GM12873 (cell line): ENCODE data around the gene ZNF837.

Experiments used
- TF ChIP-seq, protein P1 (sequence below): IDR thresholded peaks from 2 replicates; pipeline ENCODE4 v1.5.1; 2012; ENCODE audit warnings: low read depth, mild to moderate bottlenecking, moderate library complexity, low read length, control low read depth; ENCODE audit not compliant: insufficient read depth; ENCODE audit errors: missing control alignments

The ZNF837 gene

DNA sequence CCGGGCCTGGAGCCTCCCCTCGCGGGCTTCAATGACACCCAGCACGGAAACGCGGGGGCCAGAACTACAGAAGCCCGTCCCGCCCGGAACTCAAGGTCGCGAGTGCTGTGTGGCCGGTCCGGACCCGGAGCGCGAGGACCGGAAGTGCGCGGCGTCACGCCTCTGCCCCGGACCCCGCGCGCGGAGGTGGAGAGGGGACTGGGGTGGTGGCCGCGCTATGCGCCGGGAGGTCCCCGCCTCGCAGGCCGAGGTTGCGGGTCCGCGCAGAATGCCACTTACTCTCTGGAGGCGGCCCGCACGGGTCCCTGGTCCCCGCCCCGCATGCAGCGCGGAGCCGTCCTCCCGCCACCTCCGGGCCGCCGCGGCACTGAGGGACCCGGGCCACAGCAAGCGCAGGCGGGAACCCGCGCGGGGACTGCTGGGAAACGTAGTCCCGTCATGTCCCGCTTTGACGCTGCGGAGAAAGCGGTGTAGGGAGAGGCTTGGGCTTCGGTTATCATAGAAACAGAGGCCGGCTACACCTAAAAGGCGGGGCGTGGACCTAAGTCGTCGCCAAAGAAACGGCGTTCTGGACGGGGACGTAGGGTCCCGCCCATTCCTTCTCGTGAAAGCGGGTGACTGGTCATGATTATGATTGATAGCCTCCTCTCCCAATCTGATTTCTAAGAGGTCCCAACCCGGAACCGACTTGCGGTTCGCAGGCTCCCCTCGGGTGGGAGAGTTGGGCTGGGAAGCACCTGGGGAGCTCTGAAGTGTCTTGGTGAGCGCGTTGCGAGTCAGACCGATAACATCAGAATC, at the start of gene ZNF837:
TSS of gene ZNF837 (minus strand) at position 369 of the 798 bp plus-strand sequence. CDS start 11,698 bp downstream, outside the sequence.
- TF ChIP-seq, protein P1, sequence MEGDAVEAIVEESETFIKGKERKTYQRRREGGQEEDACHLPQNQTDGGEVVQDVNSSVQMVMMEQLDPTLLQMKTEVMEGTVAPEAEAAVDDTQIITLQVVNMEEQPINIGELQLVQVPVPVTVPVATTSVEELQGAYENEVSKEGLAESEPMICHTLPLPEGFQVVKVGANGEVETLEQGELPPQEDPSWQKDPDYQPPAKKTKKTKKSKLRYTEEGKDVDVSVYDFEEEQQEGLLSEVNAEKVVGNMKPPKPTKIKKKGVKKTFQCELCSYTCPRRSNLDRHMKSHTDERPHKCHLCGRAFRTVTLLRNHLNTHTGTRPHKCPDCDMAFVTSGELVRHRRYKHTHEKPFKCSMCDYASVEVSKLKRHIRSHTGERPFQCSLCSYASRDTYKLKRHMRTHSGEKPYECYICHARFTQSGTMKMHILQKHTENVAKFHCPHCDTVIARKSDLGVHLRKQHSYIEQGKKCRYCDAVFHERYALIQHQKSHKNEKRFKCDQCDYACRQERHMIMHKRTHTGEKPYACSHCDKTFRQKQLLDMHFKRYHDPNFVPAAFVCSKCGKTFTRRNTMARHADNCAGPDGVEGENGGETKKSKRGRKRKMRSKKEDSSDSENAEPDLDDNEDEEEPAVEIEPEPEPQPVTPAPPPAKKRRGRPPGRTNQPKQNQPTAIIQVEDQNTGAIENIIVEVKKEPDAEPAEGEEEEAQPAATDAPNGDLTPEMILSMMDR: no peak

DNA sequence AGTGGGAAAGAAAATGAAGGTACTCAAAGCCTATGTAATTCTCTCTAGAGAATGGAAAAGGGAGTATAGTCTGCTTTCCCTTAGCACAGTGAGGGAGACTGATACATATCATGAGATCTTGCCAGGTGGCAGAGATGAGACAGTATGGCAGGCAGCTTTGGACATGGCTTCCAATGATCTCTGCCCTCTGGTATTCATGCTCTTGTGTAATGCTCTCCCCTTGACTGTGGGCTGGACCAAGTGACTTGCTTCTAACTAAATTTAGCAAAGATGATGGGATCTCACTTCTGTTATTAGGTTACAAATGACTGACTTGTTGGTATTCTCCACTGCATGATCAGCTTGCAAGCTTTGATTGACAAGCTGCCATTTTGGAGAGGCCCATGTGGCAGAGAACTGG, 48.9 kb upstream of the ZNF837 start:
- TF ChIP-seq, protein P1: no peak

DNA sequence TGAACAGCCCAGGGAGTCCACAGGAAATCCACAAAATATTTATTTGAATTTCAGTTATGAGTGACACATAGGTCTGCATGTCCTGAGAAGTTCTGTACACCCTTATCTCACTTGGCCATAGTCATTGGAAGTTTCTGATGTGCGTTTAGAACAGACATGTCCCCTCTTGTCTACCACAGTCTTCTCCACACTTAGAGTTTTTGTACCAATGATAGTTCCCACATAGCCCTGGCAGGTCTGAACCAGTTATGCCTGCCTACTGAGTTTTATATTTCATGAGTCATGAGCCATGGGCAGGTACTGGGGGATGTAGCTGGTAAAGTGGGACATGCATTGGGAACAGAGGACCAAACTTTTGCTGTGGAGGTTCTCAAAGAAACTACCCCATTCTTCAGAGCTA, 47.8 kb upstream of the ZNF837 start:
- TF ChIP-seq, protein P1: no peak

DNA sequence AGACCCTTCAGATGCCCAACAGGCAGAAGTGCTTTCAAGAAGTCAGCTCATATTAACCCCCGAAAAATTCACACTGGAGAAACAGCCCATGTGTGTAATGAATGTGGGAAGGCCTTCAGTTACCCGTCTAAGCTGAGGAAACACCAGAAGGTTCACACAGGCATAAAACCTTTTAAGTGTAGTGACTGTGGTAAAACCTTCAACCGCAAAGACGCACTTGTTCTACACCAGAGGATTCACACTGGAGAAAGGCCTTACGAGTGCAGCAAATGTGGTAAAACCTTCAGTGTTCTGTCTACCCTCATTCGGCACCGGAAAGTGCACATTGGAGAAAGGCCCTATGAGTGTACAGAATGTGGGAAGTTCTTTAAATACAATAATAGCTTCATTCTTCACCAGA, 36.2 kb upstream of the ZNF837 start:
- TF ChIP-seq, protein P1: no peak

DNA sequence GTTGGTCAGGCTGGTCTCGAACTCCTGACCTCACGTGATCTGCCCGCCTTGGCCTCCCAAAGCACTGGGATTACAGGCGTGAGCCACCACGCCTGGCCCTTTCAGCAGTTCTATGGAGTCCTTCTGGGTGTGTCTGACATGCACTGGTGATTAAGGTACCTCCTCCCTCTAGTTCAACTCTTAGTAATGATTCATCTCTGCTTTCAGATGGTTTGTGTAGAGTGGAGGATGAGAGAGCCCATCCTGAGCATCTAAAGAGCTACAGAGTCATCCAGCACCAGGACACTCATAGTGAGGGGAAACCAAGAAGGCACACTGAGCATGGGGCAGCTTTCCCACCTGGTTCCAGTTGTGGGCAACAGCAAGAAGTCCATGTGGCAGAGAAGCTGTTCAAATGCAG, 35.8 kb upstream of the ZNF837 start:
- TF ChIP-seq, protein P1: no peak

DNA sequence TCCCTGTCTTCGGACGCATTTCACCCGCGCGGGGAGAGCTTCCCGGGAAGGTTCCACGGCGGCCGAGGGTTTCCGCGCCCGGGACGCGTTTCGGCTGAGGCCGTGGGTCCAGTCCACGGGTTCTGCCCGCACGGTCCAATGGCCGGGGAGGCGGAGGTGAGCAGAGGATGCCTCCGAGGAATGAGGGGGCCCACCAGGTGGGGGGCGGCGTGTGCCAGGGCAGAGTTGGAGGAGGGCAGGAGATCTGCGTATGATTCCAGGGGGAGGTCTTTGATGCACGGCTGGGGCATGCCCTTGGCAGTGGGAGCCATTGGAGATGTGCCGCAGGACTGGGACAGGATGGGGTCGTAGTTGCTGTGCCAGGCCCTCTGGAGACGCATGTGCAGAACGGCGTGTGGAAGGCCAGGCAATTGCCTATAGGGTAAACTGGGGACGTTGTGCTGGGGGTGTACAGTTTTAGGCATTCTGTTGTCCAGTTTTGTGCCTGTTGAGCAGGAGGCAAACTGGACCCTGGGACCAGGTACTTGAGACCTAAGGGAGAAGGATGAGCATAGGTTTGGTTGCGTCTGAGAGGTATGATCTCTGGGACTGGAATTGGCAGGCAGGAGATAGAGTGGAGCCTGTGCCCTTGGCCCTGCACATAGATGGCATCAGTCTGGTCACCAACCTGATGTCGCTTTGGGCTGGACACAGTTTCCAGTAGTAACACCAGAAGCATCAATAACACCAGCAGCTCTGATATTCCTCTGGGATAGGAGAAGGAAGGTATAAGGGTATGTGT, 28.4 kb upstream of the ZNF837 start:
- TF ChIP-seq, protein P1: no peak
